A673 (cell line): ENCODE data around the gene PRRG4. TPM values are rescaled to one million over a fixed set of nuclear protein-coding genes. Genes with fewer than 3 reads are reported as not detected.

Source experiments
- BruUV-seq: library from RNA; stranded (reverse); fragments of 400-500 nt; replicated peaks from 2 replicates; lab custom pipeline; 2021; lab: Mats Ljungman, UMichigan
- CTCF ChIA-PET: fragments of 300-600 bp; sonication (Branson Sonifier 250); formaldehyde crosslinking; loops from one replicate; lab custom pipeline; 2022; ENCODE audit warnings: antibody characterized with exemption; lab: Charles Lee
- POLR2A ChIA-PET: fragments of 300-600 bp; sonication (Branson Sonifier 250); formaldehyde crosslinking; loops from one replicate; lab custom pipeline; 2022; ENCODE audit warnings: antibody characterized with exemption; ENCODE audit not compliant: low non-redundant PET; lab: Charles Lee
- DNase-seq: peaks from one replicate; pipeline ENCODE4 v3.0.0-alpha.2; 2015; ENCODE audit warnings: low spot score
- H3K27ac ChIP-seq: fragments of 200-600 bp; sonication (generic); 2 replicates; pipeline ENCODE4 v1.5.1; 2016; ENCODE audit warnings: mixed run types, low read depth, mild to moderate bottlenecking, mixed read lengths, antibody characterized with exemption, low read length; ENCODE audit not compliant: poor library complexity, severe bottlenecking
- H3K27me3 ChIP-seq: fragments of 200-600 bp; sonication (generic); replicated peaks from 2 replicates; pipeline ENCODE4 v1.6.1; 2017; ENCODE audit warnings: mixed run types, low read depth, mild to moderate bottlenecking, mixed read lengths, antibody characterized with exemption, low read length; ENCODE audit not compliant: insufficient read depth, poor library complexity
- H3K36me3 ChIP-seq: fragments of 200-600 bp; sonication (generic); 2 replicates; pipeline ENCODE4 v1.6.1; 2016; ENCODE audit warnings: mixed run types, mild to moderate bottlenecking, mixed read lengths, antibody characterized with exemption, low read length; ENCODE audit not compliant: insufficient read depth, poor library complexity, severe bottlenecking
- H3K4me1 ChIP-seq: fragments of 200-600 bp; sonication (generic); 2 replicates; pipeline ENCODE4 v1.6.1; 2017; ENCODE audit warnings: mixed run types, mild to moderate bottlenecking, mixed read lengths, antibody characterized with exemption, low read length; ENCODE audit not compliant: insufficient read depth, poor library complexity, severe bottlenecking
- H3K4me3 ChIP-seq: fragments of 200-600 bp; sonication (generic); 2 replicates; pipeline ENCODE4 v1.5.1; 2016; ENCODE audit warnings: low read depth, mixed run types, mild to moderate bottlenecking, mixed read lengths, low read length; ENCODE audit not compliant: poor library complexity, severe bottlenecking
- H3K9me3 ChIP-seq: fragments of 200-600 bp; sonication (generic); 2 replicates; pipeline ENCODE4 v1.6.1; 2016; ENCODE audit warnings: mixed run types, low read depth, mild to moderate bottlenecking, mixed read lengths, antibody characterized with exemption, low read length; ENCODE audit not compliant: poor library complexity, severe bottlenecking
- CTCF ChIP-seq: fragments of 300-800, 200-600 bp; sonication (generic); conservative IDR thresholded peaks from 2 replicates; pipeline ENCODE4 v1.5.1; 2017; ENCODE audit warnings: low read depth, mild to moderate bottlenecking, antibody characterized with exemption, low read length, moderate library complexity, mixed read lengths
- EZH2 ChIP-seq: fragments of 200-600 bp; sonication (generic); IDR thresholded peaks from 2 replicates; pipeline ENCODE4 v1.6.1; 2017; ENCODE audit warnings: borderline replicate concordance, low read depth, mild to moderate bottlenecking, mixed read lengths, antibody characterized with exemption, low read length; ENCODE audit not compliant: poor library complexity, severe bottlenecking
- intact Hi-C: fragments of 100-400 bp; cut with micrococcal nuclease; formaldehyde crosslinking; loops from one replicate; pipeline ENCODE4 v1.10.0; 2022; ENCODE audit not compliant: unreplicated experiment
- total RNA-seq: library from RNA; stranded (reverse); gene quantifications from 2 replicates; pipeline ENCODE4 v1.2.3, GENCODE V29; 2021

Gene PRRG4
- total RNA-seq, 1 experiment from 2014 or later, result 3.8 TPM

GRCh38 chr11:32888805-32889204 lies 59.1 kb downstream of the PRRG4 start:
- Histone ChIP-seq H3K27me3 (no peaks in the 10 kb centered on the region), H3K36me3 (no peaks in the 10 kb centered on the region), H3K4me1 (peaks cover 17% of the 10 kb centered on the region), H3K4me3 (no peak overlapping the region), H3K9me3 (no peaks in the 10 kb centered on the region), H3K27ac (no peak overlapping the region)
- TF ChIP-seq CTCF, result no peak
- TF ChIP-seq EZH2, result no peak
- no TSS peak for BruUV-seq
- intact Hi-C loops, result no loop called here
- no peak for DNase-seq
- POLR2A ChIA-PET, result no interaction called here
- CTCF ChIA-PET, result no interaction called here

- peak overlapping the region; percentile 77 for H3K4me3 ChIP-seq
- POLR2A ChIA-PET, result interaction anchor here (0.6 kb wide), 1 partner anchor 1039 kb away, joined by 6 read pairs; no protein-coding TSS in a partner anchor
- H3K36me3 ChIP-seq, result no peaks in the 10 kb centered on the region
- CTCF ChIA-PET, result no interaction called here
- H3K9me3 ChIP-seq, result no peaks in the 10 kb centered on the region
- no TSS peak for BruUV-seq
- TF ChIP-seq CTCF (no peak), EZH2 (no peak)
- no peak overlapping the region for H3K27ac ChIP-seq
- intact Hi-C loops, result loop anchor here (5.0 kb wide), 2 partner anchors 151 to 176 kb away; no protein-coding TSS in a partner anchor
- no peaks in the 10 kb centered on the region for H3K27me3 ChIP-seq
- H3K4me1 ChIP-seq, result peaks cover 32% of the 10 kb centered on the region
- DNase-seq, result peak; percentile 81
Measured at GRCh38 chr11:32890843-32891656, 61.3 kb downstream of the PRRG4 start.

GRCh38 chr11:32891657-32892354 lies 62.1 kb downstream of the PRRG4 start:
- DNase-seq, result peak; percentile 83
- peak overlapping the region; percentile 94 for H3K27ac ChIP-seq
- H3K36me3 ChIP-seq, result no peaks in the 10 kb centered on the region
- H3K4me3 ChIP-seq, result peak overlapping the region; percentile 77
- CTCF ChIA-PET, result interaction anchor here (0.9 to 1.2 kb wide), 2 partner anchors 13 to 851 kb away, joined by 5 read pairs; no protein-coding TSS in a partner anchor
- intact Hi-C loops, result loop anchor here (2.0 to 5.0 kb wide), 3 partner anchors 19 to 175 kb away; no protein-coding TSS in a partner anchor
- H3K9me3 ChIP-seq, result no peaks in the 10 kb centered on the region
- TSS peak; percentile 77 for BruUV-seq
- H3K27me3 ChIP-seq, result no peaks in the 10 kb centered on the region
- H3K4me1 ChIP-seq, result peaks cover 32% of the 10 kb centered on the region
- POLR2A ChIA-PET, result interaction anchor here (0.6 kb wide), 2 partner anchors 73 to 1038 kb away, joined by 3 to 6 read pairs; no protein-coding TSS in a partner anchor
- TF ChIP-seq CTCF, result no peak
- peak; percentile 41 for TF ChIP-seq EZH2
